CD4-positive, CD25-positive, alpha-beta regulatory T cell (primary cell): ENCODE results near the gene DUS2. TPM values are rescaled to one million over a fixed set of nuclear protein-coding genes. Genes with fewer than 3 reads are reported as not detected.

ENCODE experiments used
- ATAC-seq, 2 donors: fragments of 150-1000 bp; cut with Tn5 transposase; one replicate each; pipeline ENCODE4 v1.10.0; 2021; ENCODE audit warnings: low read depth in 2 of 2, moderate number of reproducible peaks in 2 of 2, moderate library complexity in 1 of 2
- DNase-seq, 3 donors: peaks; one replicate each; pipeline versions ENCODE4 v3.0.0 to v3.0.0-alpha.2; 2012 to 2022; ENCODE audit warnings: mixed read lengths in 1 of 3
- H3K27ac ChIP-seq: one replicate; pipeline ENCODE4 v1.7.0; 2013; ENCODE audit warnings: mild to moderate bottlenecking, low read length; ENCODE audit not compliant: insufficient read depth, poor library complexity, severe bottlenecking
- H3K27me3 ChIP-seq: one replicate; pipeline ENCODE4 v1.7.0; 2013; ENCODE audit warnings: low read length; ENCODE audit not compliant: control insufficient read depth, insufficient read depth
- H3K36me3 ChIP-seq: one replicate; pipeline ENCODE4 v1.7.0; 2013; ENCODE audit warnings: mild to moderate bottlenecking, low read length, moderate library complexity; ENCODE audit not compliant: control insufficient read depth, insufficient read depth
- H3K4me1 ChIP-seq: 2 replicates; pipeline ENCODE4 v1.7.0; 2013; ENCODE audit warnings: mild to moderate bottlenecking, low read length; ENCODE audit not compliant: insufficient read depth, control insufficient read depth, poor library complexity, severe bottlenecking
- H3K4me3 ChIP-seq: one replicate; pipeline ENCODE4 v1.7.0; 2013; ENCODE audit warnings: low read depth, mild to moderate bottlenecking, low read length, moderate library complexity
- H3K9me3 ChIP-seq, 2 experiments: 1 replicate in 1 of 2; 2 replicates in 1 of 2; pipeline ENCODE4 v1.7.0; 2013; ENCODE audit warnings: low read length in 2 of 2, mild to moderate bottlenecking in 1 of 2, moderate library complexity in 1 of 2; ENCODE audit not compliant: control insufficient read depth in 2 of 2
- H3K27ac Mint-ChIP-seq, 3 donors: one replicate each; pipeline ENCODE4 v1.8.0; 2020 to 2022; ENCODE audit warnings: mild to moderate bottlenecking in 3 of 3, mixed read lengths in 3 of 3, moderate library complexity in 2 of 3
- H3K27me3 Mint-ChIP-seq: one replicate; pipeline ENCODE4 v1.8.0; 2022; ENCODE audit warnings: mild to moderate bottlenecking, mixed read lengths
- H3K36me3 Mint-ChIP-seq: one replicate; pipeline ENCODE4 v1.8.0; 2020; ENCODE audit warnings: mixed read lengths
- H3K4me1 Mint-ChIP-seq, 4 donors: one replicate each; pipeline ENCODE4 v1.8.0; 2020 to 2022; ENCODE audit warnings: mixed read lengths in 4 of 4, mild to moderate bottlenecking in 1 of 4
- H3K4me3 Mint-ChIP-seq, 4 donors: one replicate each; pipeline ENCODE4 v1.8.0; 2020 to 2022; ENCODE audit warnings: mild to moderate bottlenecking in 4 of 4, mixed read lengths in 4 of 4, moderate library complexity in 3 of 4
- H3K9me3 Mint-ChIP-seq, 7 donors: one replicate each; pipeline ENCODE4 v1.8.0; 2020 to 2022; ENCODE audit warnings: mixed read lengths in 7 of 7, mild to moderate bottlenecking in 3 of 7, moderate library complexity in 2 of 7
- polyA plus RNA-seq, 4 donors: library from polyadenylated mRNA; unstranded; fragments of 300-500 nt; fragmentation: Illumina TruSeq; gene quantifications; one replicate each; pipeline ENCODE4 v1.2.3, GENCODE V29; 2021
- total RNA-seq: library from RNA; stranded (reverse); gene quantifications from one replicate; pipeline ENCODE4 v1.2.3, GENCODE V29; 2022

DUS2 gene
- total and polyA plus RNA-seq, 5 donors from 2014 or later, result 7.7 to 15.2 (median 11.3) TPM

- no peaks in the 10 kb centered on the region for H3K27me3 Mint-ChIP-seq
- H3K27ac ChIP-seq, result peak overlapping the region; percentile 78
- DNase-seq (no peak), ATAC-seq (no peak)
- no peaks in the 10 kb centered on the region for H3K36me3 ChIP-seq
- H3K4me1 Mint-ChIP-seq, result peaks cover 35 to 74% (median 62%) of the 10 kb centered on the region in 4 donors
- H3K4me3 ChIP-seq, result peak overlapping the region; percentile 92
- H3K27me3 ChIP-seq, result no peaks in the 10 kb centered on the region
- peaks cover 88% of the 10 kb centered on the region for H3K4me1 ChIP-seq
- H3K27ac Mint-ChIP-seq, result peak overlapping the region; percentile 85 to 98 (median 96)
- H3K36me3 Mint-ChIP-seq, result no peaks in the 10 kb centered on the region
- H3K9me3 ChIP-seq, result no peaks in the 10 kb centered on the region
- H3K9me3 Mint-ChIP-seq, result no peaks in the 10 kb centered on the region
- H3K4me3 Mint-ChIP-seq, result peak overlapping the region; percentile 90 to 97 (median 90)
These were observed 63.3 kb downstream of the DUS2 start for GRCh38 chr16:68086336-68086841.

GRCh38 chr16:68086860-68087268, 63.8 kb downstream of the DUS2 start:
- Mint-ChIP-seq H3K4me1 (peaks cover 39 to 74% (median 62%) of the 10 kb centered on the region in 4 donors), H3K27me3 (no peaks in the 10 kb centered on the region), H3K36me3 (no peaks in the 10 kb centered on the region), H3K27ac (peak overlapping the region; percentile 85 to 98 (median 96)), H3K4me3 (peak overlapping the region; percentile 90 to 97 (median 90)), H3K9me3 (no peaks in the 10 kb centered on the region)
- DNase-seq (no peak), ATAC-seq (no peak)
- Histone ChIP-seq H3K9me3 (no peaks in the 10 kb centered on the region), H3K27ac (peak overlapping the region; percentile 78), H3K4me3 (peak overlapping the region; percentile 92), H3K4me1 (peaks cover 88% of the 10 kb centered on the region), H3K27me3 (no peaks in the 10 kb centered on the region), H3K36me3 (no peaks in the 10 kb centered on the region)

GRCh38 chr16:68087688-68088087, 64.6 kb downstream of the DUS2 start:
- peaks cover 42 to 71% (median 58%) of the 10 kb centered on the region in 4 donors for H3K4me1 Mint-ChIP-seq

GRCh38 chr16:68088130-68088972, 65.3 kb downstream of the DUS2 start:
- no peaks in the 10 kb centered on the region for H3K36me3 ChIP-seq
- no peaks in the 10 kb centered on the region for H3K9me3 ChIP-seq
- Mint-ChIP-seq H3K4me3 (peak overlapping the region; percentile 90 to 92 (median 90)), H3K27ac (peak overlapping the region in 1 of 3 donors; percentile 34), H3K27me3 (no peaks in the 10 kb centered on the region), H3K9me3 (no peaks in the 10 kb centered on the region), H3K36me3 (no peaks in the 10 kb centered on the region), H3K4me1 (peaks cover 47 to 71% (median 57%) of the 10 kb centered on the region in 4 donors)
- peaks cover 85% of the 10 kb centered on the region for H3K4me1 ChIP-seq
- H3K27me3 ChIP-seq, result no peaks in the 10 kb centered on the region
- DNase-seq (no peak), ATAC-seq (no peak)
- H3K27ac ChIP-seq, result peak overlapping the region; percentile 78
- peak overlapping the region; percentile 92 for H3K4me3 ChIP-seq

More at GRCh38 chr16:68087688-68088087, 64.6 kb downstream of the DUS2 start:
- Mint-ChIP-seq H3K36me3 (no peaks in the 10 kb centered on the region), H3K27ac (no peak overlapping the region), H3K4me3 (peak overlapping the region; percentile 90 to 92 (median 90)), H3K9me3 (no peaks in the 10 kb centered on the region), H3K27me3 (no peaks in the 10 kb centered on the region)
- no peaks in the 10 kb centered on the region for H3K36me3 ChIP-seq
- H3K9me3 ChIP-seq, result no peaks in the 10 kb centered on the region
- H3K4me3 ChIP-seq, result peak overlapping the region; percentile 92
- peak overlapping the region; percentile 78 for H3K27ac ChIP-seq
- DNase-seq, result no peak
- no peak for ATAC-seq
- no peaks in the 10 kb centered on the region for H3K27me3 ChIP-seq
- H3K4me1 ChIP-seq, result peaks cover 86% of the 10 kb centered on the region

- H3K27me3 Mint-ChIP-seq, result no peaks in the 10 kb centered on the region
- H3K9me3 ChIP-seq, result no peaks in the 10 kb centered on the region
- no peaks in the 10 kb centered on the region for H3K36me3 ChIP-seq
- ATAC-seq (no peak), DNase-seq (no peak)
- H3K27ac ChIP-seq, result no peak overlapping the region
- no peaks in the 10 kb centered on the region for H3K27me3 ChIP-seq
- H3K4me3 ChIP-seq, result peak overlapping the region; percentile 77
- peak overlapping the region; percentile 76 to 81 (median 77) for H3K4me3 Mint-ChIP-seq
- no peaks in the 10 kb centered on the region for H3K36me3 Mint-ChIP-seq
- H3K27ac Mint-ChIP-seq, result peak overlapping the region; percentile 2 to 96 (median 34)
- H3K4me1 Mint-ChIP-seq, result peaks cover 44 to 71% (median 57%) of the 10 kb centered on the region in 4 donors
- no peaks in the 10 kb centered on the region for H3K9me3 Mint-ChIP-seq
- peaks cover 85% of the 10 kb centered on the region for H3K4me1 ChIP-seq
These were observed 66.0 kb downstream of the DUS2 start for GRCh38 chr16:68089067-68089466.

- Mint-ChIP-seq H3K36me3 (no peaks in the 10 kb centered on the region), H3K4me1 (peaks cover 49 to 76% (median 64%) of the 10 kb centered on the region in 4 donors), H3K27me3 (no peaks in the 10 kb centered on the region), H3K9me3 (no peaks in the 10 kb centered on the region), H3K4me3 (peak overlapping the region; percentile 53 to 85 (median 75)), H3K27ac (peak overlapping the region; percentile 50 to 96 (median 77))
- DNase-seq, result peak in 1 of 3 donors; percentile 39
- Histone ChIP-seq H3K9me3 (no peaks in the 10 kb centered on the region), H3K4me1 (peaks cover 87% of the 10 kb centered on the region), H3K4me3 (peak overlapping the region; percentile 77), H3K36me3 (no peaks in the 10 kb centered on the region), H3K27ac (peak overlapping the region; percentile 3), H3K27me3 (no peaks in the 10 kb centered on the region)
- no peak for ATAC-seq
These were observed 67.0 kb downstream of the DUS2 start for GRCh38 chr16:68090130-68090529.

GRCh38 chr16:68090533-68090932, 67.4 kb downstream of the DUS2 start:
- no peak for ATAC-seq

More at GRCh38 chr16:68090533-68090932, 67.4 kb downstream of the DUS2 start:
- Histone ChIP-seq H3K4me3 (peak overlapping the region; percentile 56), H3K27me3 (no peaks in the 10 kb centered on the region), H3K27ac (no peak overlapping the region), H3K36me3 (no peaks in the 10 kb centered on the region), H3K4me1 (peaks cover 91% of the 10 kb centered on the region), H3K9me3 (no peaks in the 10 kb centered on the region)
- Mint-ChIP-seq H3K27me3 (no peaks in the 10 kb centered on the region), H3K36me3 (no peaks in the 10 kb centered on the region), H3K9me3 (no peaks in the 10 kb centered on the region), H3K4me3 (peak overlapping the region; percentile 53 to 85 (median 75)), H3K4me1 (peaks cover 49 to 78% (median 66%) of the 10 kb centered on the region in 4 donors), H3K27ac (peak overlapping the region; percentile 50 to 77 (median 61))
- no peak for DNase-seq
